PC-9 (cell line): ENCODE data around the gene FAM168A. TPM values are rescaled to one million over a fixed set of nuclear protein-coding genes. Genes with fewer than 3 reads are reported as not detected.
A peak's percentile ranks its signal among the peaks of the same experiment; 100 is the strongest.

Experiments used
- BruUV-seq: library from RNA; stranded (reverse); fragments of 400-500 nt; replicated peaks from 2 replicates; lab custom pipeline; 2021; lab: Mats Ljungman, UMichigan
- CTCF ChIA-PET: fragments of 300-600 bp; sonication (Branson Sonifier 250); formaldehyde crosslinking; loops from one replicate; lab custom pipeline; 2022; ENCODE audit warnings: antibody characterized with exemption; lab: Charles Lee
- POLR2A ChIA-PET: fragments of 300-600 bp; sonication (Branson Sonifier 250); formaldehyde crosslinking; loops from one replicate; lab custom pipeline; 2022; ENCODE audit warnings: antibody characterized with exemption; ENCODE audit not compliant: unreplicated experiment; lab: Charles Lee
- DNase-seq, 2 experiments: peaks; one replicate each; pipeline versions ENCODE4 v3.0.0 to v3.0.0-alpha.2; 2015 to 2022; ENCODE audit warnings: mixed read lengths in 1 of 2
- H2AFZ ChIP-seq: fragments of 200-600 bp; sonication (generic); 2 replicates; pipeline ENCODE4 v1.8.1; 2017; ENCODE audit warnings: antibody characterized with exemption
- H3F3A ChIP-seq: fragments of 200-600 bp; sonication (generic); 2 replicates; pipeline ENCODE4 v1.8.1; 2017; ENCODE audit warnings: antibody characterized with exemption, mild to moderate bottlenecking, low read depth; ENCODE audit not compliant: insufficient read depth
- H3K27ac ChIP-seq: fragments of 200-600 bp; sonication (generic); 2 replicates; pipeline ENCODE4 v1.6.1; 2016; ENCODE audit warnings: mixed run types
- H3K27me3 ChIP-seq: fragments of 200-600 bp; sonication (generic); 2 replicates; pipeline ENCODE4 v1.6.1; 2016; ENCODE audit warnings: low read depth, mixed run types; ENCODE audit not compliant: insufficient read depth
- H3K36me3 ChIP-seq: fragments of 200-600 bp; sonication (generic); 2 replicates; pipeline ENCODE4 v1.6.1; 2016; ENCODE audit warnings: low read depth, mixed run types
- H3K4me1 ChIP-seq: fragments of 200-600 bp; sonication (generic); replicated peaks from 2 replicates; pipeline ENCODE4 v1.6.1; 2016; ENCODE audit warnings: mixed run types; ENCODE audit not compliant: insufficient read depth
- H3K4me2 ChIP-seq: fragments of 200-600 bp; sonication (generic); 2 replicates; pipeline ENCODE4 v1.6.1; 2017; ENCODE audit warnings: mixed run types
- H3K4me3 ChIP-seq: fragments of 200-600 bp; sonication (generic); 2 replicates; pipeline ENCODE4 v1.6.1; 2016; ENCODE audit warnings: mixed run types
- H3K79me2 ChIP-seq: fragments of 200-600 bp; sonication (generic); 2 replicates; pipeline ENCODE4 v1.6.1; 2017; ENCODE audit warnings: low read depth, mixed run types
- H3K9me2 ChIP-seq: fragments of 200-600 bp; sonication (generic); 2 replicates; pipeline ENCODE4 v1.8.1; 2017; ENCODE audit warnings: mild to moderate bottlenecking; ENCODE audit not compliant: insufficient read depth
- H3K9me3 ChIP-seq: fragments of 200-600 bp; sonication (generic); 2 replicates; pipeline ENCODE4 v1.8.1; 2016; ENCODE audit warnings: low read depth; ENCODE audit not compliant: insufficient read depth
- H4K20me1 ChIP-seq: fragments of 200-600 bp; sonication (generic); 2 replicates; pipeline ENCODE4 v1.8.1; 2017; ENCODE audit not compliant: insufficient read depth
- EZH2 ChIP-seq: fragments of 200-600 bp; sonication (generic); IDR thresholded peaks from 2 replicates; pipeline ENCODE4 v1.8.0; 2017; ENCODE audit warnings: antibody characterized with exemption, low read depth
- intact Hi-C: fragments of 100-400 bp; cut with micrococcal nuclease; formaldehyde crosslinking; loops from one replicate; pipeline ENCODE4 v1.10.0; 2022; ENCODE audit not compliant: unreplicated experiment
- total RNA-seq: library from RNA; stranded (reverse); gene quantifications from 2 replicates; pipeline ENCODE4 v1.2.3, GENCODE V29; 2021
- TF ChIP-seq, protein P1 (sequence below): fragments of 200-600 bp; sonication (generic); conservative IDR thresholded peaks from 2 replicates; pipeline ENCODE4 v1.6.1; 2017; ENCODE audit warnings: mixed run types, antibody characterized with exemption, mild to moderate bottlenecking, moderate library complexity

FAM168A gene
- total RNA-seq, 1 experiment from 2014 or later: 51.2 TPM

DNA sequence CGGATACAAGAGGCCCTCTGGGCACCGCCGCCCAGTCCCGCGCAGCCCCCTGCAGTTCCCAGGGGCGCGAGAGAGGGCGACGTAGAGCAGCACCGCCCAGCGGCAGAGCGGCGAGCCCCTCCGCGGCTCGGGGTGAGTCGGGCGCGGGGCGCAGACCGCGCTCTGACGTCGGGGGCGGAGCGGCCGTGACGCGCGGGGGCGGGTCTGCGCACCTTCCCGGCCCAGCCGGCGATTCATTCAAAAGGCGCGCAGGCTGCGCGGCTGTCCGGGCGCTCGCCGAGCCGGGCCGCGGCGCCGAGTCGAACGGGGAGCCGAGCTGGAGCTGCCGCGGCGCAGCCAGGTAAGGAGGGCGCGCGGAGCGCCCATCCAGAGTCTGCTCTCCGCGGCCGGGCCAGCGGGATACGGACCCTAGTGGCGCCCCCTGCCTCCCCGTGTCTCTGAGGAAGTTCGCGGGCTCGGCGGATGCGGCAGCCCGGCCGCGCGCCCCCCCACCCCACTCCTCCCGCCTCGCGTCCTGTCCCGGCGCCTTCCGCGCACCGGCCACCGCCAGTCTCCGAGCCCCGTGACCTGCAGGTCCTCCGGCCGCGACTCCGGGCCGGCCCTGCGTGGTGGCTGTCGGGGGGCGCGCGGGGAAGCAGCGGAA is 221.6 kb downstream of the FAM168A start, which contains the start of gene RELT:
TSS of gene RELT (plus strand) at position 240 of the 643 bp plus-strand sequence. CDS start 12,738 bp downstream, outside the sequence.
- H3F3A ChIP-seq: no peaks in the 10 kb centered on the region
- CTCF ChIA-PET: no interaction called here
- H3K9me3 ChIP-seq: no peaks in the 10 kb centered on the region
- H3K4me1 ChIP-seq: peaks cover 13% of the 10 kb centered on the region; the same call in 1 of the 2 replicates
- H3K4me2 ChIP-seq: peak within 1 kb of the TSS; percentile 93
- H3K36me3 ChIP-seq: no peaks in the 10 kb centered on the region
- no TSS peak for BruUV-seq
- TF ChIP-seq, protein P1, sequence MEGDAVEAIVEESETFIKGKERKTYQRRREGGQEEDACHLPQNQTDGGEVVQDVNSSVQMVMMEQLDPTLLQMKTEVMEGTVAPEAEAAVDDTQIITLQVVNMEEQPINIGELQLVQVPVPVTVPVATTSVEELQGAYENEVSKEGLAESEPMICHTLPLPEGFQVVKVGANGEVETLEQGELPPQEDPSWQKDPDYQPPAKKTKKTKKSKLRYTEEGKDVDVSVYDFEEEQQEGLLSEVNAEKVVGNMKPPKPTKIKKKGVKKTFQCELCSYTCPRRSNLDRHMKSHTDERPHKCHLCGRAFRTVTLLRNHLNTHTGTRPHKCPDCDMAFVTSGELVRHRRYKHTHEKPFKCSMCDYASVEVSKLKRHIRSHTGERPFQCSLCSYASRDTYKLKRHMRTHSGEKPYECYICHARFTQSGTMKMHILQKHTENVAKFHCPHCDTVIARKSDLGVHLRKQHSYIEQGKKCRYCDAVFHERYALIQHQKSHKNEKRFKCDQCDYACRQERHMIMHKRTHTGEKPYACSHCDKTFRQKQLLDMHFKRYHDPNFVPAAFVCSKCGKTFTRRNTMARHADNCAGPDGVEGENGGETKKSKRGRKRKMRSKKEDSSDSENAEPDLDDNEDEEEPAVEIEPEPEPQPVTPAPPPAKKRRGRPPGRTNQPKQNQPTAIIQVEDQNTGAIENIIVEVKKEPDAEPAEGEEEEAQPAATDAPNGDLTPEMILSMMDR: peak; percentile 92
- TF ChIP-seq EZH2: no peak
- intact Hi-C loops: no loop called here
- DNase-seq: peak; percentile 78 to 97
- H2AFZ ChIP-seq: peak within 1 kb of the TSS; percentile 88
- peak within 1 kb of the TSS; percentile 81 for H3K4me3 ChIP-seq
- H3K79me2 ChIP-seq: peaks cover 45% of the 10 kb centered on the region
- no peaks in the 10 kb centered on the region for H3K9me2 ChIP-seq
- H3K27me3 ChIP-seq: no peaks in the 10 kb centered on the region
- POLR2A ChIA-PET: no interaction called here
- H4K20me1 ChIP-seq: no peaks in the 10 kb centered on the region; the same call in 1 of the 2 replicates
- no peak within 1 kb of the TSS for H3K27ac ChIP-seq

DNA sequence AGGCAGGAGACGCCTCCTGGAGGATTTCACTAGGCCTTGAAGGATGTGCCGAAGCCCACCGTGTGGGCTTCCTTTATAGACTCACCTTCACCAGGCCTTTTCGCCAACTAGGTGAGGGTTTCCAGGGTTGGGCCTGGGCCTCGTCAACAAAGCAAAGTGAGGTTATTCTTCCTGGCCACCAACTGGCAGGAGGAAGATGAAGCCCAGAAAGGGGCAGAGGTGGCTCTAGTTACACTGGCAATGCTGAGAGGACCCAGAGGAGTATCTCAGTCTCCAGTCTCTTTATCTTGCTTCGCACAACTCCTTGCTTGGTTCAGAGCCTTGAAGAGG is 222.1 kb downstream of the FAM168A start:
- no peaks in the 10 kb centered on the region for H3K9me2 ChIP-seq
- no peak for DNase-seq
- intact Hi-C loops: no loop called here
- peaks cover 40% of the 10 kb centered on the region for H3K79me2 ChIP-seq
- H2AFZ ChIP-seq: peak overlapping the region; percentile 73
- TF ChIP-seq, protein P1: no peak
- no peak for TF ChIP-seq EZH2
- no peaks in the 10 kb centered on the region; the same call in 1 of the 2 replicates for H4K20me1 ChIP-seq
- POLR2A ChIA-PET: no interaction called here
- H3K27me3 ChIP-seq: no peaks in the 10 kb centered on the region
- H3K4me2 ChIP-seq: peak overlapping the region; percentile 49
- no peaks in the 10 kb centered on the region for H3F3A ChIP-seq
- H3K4me3 ChIP-seq: peak overlapping the region; percentile 81; the same call in 1 of the 2 replicates
- H3K4me1 ChIP-seq: peaks cover 13% of the 10 kb centered on the region; the same call in 1 of the 2 replicates
- no peak overlapping the region for H3K27ac ChIP-seq
- no peaks in the 10 kb centered on the region for H3K36me3 ChIP-seq
- CTCF ChIA-PET: no interaction called here
- BruUV-seq: no TSS peak
- H3K9me3 ChIP-seq: no peaks in the 10 kb centered on the region

DNA sequence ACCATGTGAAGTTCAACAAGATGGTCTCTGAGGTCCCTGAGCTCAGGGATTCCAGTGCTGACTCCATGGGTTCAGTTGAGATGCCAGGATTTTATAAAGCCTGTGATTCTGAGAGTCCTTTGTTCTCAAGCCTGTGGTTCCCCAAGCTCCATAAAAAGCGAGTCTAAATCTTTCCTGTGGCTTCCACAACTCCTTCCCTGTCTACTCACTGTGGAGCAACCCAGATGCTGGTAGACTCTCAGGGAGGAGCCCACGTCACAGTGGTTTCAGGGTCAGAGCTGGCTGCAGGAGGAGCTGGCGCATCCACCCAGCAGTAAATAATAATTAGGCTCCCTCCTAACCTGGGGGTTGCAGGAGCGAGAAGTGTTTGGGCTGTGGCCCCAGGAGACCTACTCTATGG is 223.8 kb downstream of the FAM168A start:
- no peaks in the 10 kb centered on the region for H3K27me3 ChIP-seq
- H3K27ac ChIP-seq: no peak overlapping the region
- no peak for TF ChIP-seq EZH2
- TF ChIP-seq, protein P1: no peak
- no peak overlapping the region for H2AFZ ChIP-seq
- ChIA-PET POLR2A (no interaction called here), CTCF (interaction anchor here (1.2 kb wide), 1 partner anchor 67 kb away, joined by 3 read pairs; no protein-coding TSS in a partner anchor)
- no peak overlapping the region for H3K4me2 ChIP-seq
- H3K4me1 ChIP-seq: peaks cover 13% of the 10 kb centered on the region; the same call in 1 of the 2 replicates
- no peak for DNase-seq
- no TSS peak for BruUV-seq
- H3F3A ChIP-seq: no peaks in the 10 kb centered on the region
- peaks cover 26% of the 10 kb centered on the region for H3K79me2 ChIP-seq
- no peaks in the 10 kb centered on the region for H3K36me3 ChIP-seq
- no peaks in the 10 kb centered on the region for H3K9me2 ChIP-seq
- H3K9me3 ChIP-seq: no peaks in the 10 kb centered on the region
- intact Hi-C loops: no loop called here
- H3K4me3 ChIP-seq: no peak overlapping the region
- H4K20me1 ChIP-seq: no peaks in the 10 kb centered on the region; the same call in 1 of the 2 replicates
